ENCODE measurements around the gene OR2AG1. TPM values are rescaled to one million over a fixed set of nuclear protein-coding genes. Genes with fewer than 3 reads are reported as not detected.

Gene OR2AG1
- not detected for total RNA-seq

DNA sequence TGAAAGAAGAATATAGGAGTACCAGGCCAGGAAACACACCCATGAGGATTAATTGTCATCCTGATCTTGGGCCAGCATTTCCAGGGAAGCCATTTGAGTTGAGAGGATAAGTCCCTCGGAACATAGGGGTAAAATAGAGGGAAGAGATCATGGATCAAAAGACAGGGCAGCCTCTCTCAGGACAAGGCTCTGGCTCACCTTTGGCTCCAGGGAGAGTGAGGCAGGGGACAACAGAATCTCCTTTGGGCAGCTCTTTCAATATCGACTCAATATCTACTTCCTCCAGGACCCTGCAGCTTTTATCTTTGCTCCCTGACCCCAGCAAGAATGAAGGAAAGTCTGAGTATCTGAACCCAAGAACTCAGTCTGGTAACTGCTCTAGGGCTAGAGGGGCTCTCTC lies at the start of gene OR2AG1:
OR2AG1 (plus strand) TSS at position 301 of the 400 bp plus-strand sequence. CDS start 2,018 bp downstream, outside the sequence.
- Histone ChIP-seq H3K36me3 (replicated peaks in 1 of 2; ENCODE audit: insufficient read depth in 1 of 2, low read depth in 2 of 2) (no peaks in the 10 kb centered on the region), H3K4me1 (no peaks in the 10 kb centered on the region), H3K9me3 (no peaks in the 10 kb centered on the region), H3K27ac (no peak within 1 kb of the TSS), H3K27me3 (no peaks in the 10 kb centered on the region), H3K4me3 (no peak within 1 kb of the TSS)
- DNase-seq (no peak), ATAC-seq (no peak)
- TF ChIP-seq POLR2A (IDR thresholded peaks at IDR 0.05), result no peak
- TF ChIP-seq, protein P1, sequence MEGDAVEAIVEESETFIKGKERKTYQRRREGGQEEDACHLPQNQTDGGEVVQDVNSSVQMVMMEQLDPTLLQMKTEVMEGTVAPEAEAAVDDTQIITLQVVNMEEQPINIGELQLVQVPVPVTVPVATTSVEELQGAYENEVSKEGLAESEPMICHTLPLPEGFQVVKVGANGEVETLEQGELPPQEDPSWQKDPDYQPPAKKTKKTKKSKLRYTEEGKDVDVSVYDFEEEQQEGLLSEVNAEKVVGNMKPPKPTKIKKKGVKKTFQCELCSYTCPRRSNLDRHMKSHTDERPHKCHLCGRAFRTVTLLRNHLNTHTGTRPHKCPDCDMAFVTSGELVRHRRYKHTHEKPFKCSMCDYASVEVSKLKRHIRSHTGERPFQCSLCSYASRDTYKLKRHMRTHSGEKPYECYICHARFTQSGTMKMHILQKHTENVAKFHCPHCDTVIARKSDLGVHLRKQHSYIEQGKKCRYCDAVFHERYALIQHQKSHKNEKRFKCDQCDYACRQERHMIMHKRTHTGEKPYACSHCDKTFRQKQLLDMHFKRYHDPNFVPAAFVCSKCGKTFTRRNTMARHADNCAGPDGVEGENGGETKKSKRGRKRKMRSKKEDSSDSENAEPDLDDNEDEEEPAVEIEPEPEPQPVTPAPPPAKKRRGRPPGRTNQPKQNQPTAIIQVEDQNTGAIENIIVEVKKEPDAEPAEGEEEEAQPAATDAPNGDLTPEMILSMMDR (IDR thresholded peaks at IDR 0.05), result no peak
- intact Hi-C loops (cut with DNase I), result no loop called here
- WGBS, 2 donors, result 50 to 69% methylated on average over 2 of the region's 2 CpGs

DNA sequence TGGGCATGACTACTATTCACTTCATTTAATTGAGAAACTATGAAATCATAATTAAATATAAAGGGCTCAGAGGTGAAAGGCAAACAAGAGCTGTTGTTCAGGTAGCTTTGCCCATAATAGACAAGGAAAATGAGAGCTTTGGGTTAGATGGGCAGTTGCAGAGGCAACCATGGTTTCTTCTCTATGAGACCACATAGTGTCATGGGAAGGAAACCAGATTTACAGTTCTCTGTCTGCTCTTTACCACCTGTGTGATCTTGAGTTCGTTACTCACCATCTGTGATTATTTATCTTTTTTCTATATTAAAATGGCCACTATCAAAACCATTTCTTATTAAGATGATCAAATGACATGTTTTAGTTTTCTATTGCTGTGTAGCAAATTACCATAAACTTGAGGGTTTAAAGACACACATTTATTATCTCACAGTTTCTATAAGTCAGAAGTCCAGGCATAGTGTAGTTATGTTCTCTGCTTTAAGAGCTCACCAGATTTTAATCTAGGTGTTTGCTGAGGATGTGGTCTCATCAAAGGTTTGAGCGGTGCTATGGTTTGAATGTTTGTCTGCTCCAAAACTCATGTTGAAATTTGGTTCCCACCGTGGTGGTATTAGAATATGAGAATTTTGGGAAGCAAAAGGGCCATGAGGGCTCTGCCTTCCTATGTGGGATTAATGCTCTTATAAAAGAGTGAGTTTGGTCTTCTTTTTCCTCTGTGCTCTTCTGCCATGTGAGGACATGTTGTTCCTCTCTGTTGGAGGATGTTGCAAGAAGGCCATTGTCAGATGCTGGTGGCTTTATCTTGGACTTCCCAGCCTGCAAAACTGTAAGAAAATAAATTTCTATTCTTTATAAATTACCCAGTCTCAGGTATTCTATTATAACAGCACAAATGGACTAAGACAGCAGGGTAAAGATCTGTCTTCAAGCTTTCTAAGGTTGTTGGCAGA lies 49.2 kb upstream of the OR2AG1 start:
- intact Hi-C loops (cut with DNase I), result no loop called here
- H3K36me3 ChIP-seq (replicated peaks in 1 of 2; ENCODE audit: insufficient read depth in 1 of 2, low read depth in 2 of 2), result no peaks in the 10 kb centered on the region
- 49 to 62% methylated on average over 3 of the region's 3 CpGs for WGBS, 2 donors

GRCh38 chr11:6734616-6735015 lies 48.2 kb upstream of the OR2AG1 start:
- DNase-seq (no peak), ATAC-seq (no peak)
- Histone ChIP-seq H3K27ac (no peak overlapping the region), H3K4me1 (no peaks in the 10 kb centered on the region), H3K27me3 (no peaks in the 10 kb centered on the region), H3K4me3 (no peak overlapping the region), H3K36me3 (replicated peaks in 1 of 2; ENCODE audit: insufficient read depth in 1 of 2, low read depth in 2 of 2) (no peaks in the 10 kb centered on the region), H3K9me3 (no peaks in the 10 kb centered on the region)
- 52 to 76% methylated on average over 3 of the region's 3 CpGs for WGBS, 2 donors
- intact Hi-C loops (cut with DNase I), result no loop called here
- TF ChIP-seq, protein P1 (IDR thresholded peaks at IDR 0.05), result no peak
- no peak for TF ChIP-seq POLR2A (IDR thresholded peaks at IDR 0.05)

More for the DNA sequence above, 49.2 kb upstream of the OR2AG1 start:
- ATAC-seq (no peak), DNase-seq (no peak)
- Histone ChIP-seq H3K4me3 (no peak overlapping the region), H3K4me1 (no peaks in the 10 kb centered on the region), H3K27ac (no peak overlapping the region), H3K27me3 (no peaks in the 10 kb centered on the region), H3K9me3 (no peaks in the 10 kb centered on the region)
- TF ChIP-seq POLR2A (IDR thresholded peaks at IDR 0.05), result no peak
- TF ChIP-seq, protein P1 (IDR thresholded peaks at IDR 0.05), result no peak

DNA sequence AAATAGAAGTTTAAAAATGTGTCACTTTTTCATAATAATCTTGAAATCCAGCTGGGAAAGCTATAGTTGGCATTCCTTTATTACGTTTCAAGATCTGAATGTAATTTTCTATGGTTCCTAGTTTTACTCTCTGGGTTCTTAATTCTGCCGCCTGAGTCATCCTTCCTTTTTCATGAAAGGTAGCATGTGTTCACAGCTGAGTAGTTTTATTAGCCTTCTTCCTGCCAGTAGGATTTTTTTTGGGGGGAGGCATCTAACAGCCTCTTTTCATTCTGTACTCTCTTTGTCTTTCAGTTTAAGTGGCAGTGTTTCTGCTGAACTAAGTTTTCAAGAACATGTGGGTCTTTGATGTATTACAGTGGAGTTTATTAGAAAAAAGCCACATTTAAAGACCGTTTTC lies 47.5 kb upstream of the OR2AG1 start:
- no peak overlapping the region for H3K27ac ChIP-seq
- no peak overlapping the region for H3K4me3 ChIP-seq
- no peaks in the 10 kb centered on the region for H3K36me3 ChIP-seq (replicated peaks in 1 of 2; ENCODE audit: insufficient read depth in 1 of 2, low read depth in 2 of 2)
- TF ChIP-seq POLR2A (IDR thresholded peaks at IDR 0.05), result no peak
- TF ChIP-seq, protein P1 (IDR thresholded peaks at IDR 0.05), result no peak
- DNase-seq (no peak), ATAC-seq (no peak)
- intact Hi-C loops (cut with DNase I), result no loop called here
- H3K9me3 ChIP-seq, result no peaks in the 10 kb centered on the region
- WGBS, 2 donors, result 60 to 71% methylated on average over 3 of the region's 3 CpGs
- H3K4me1 ChIP-seq, result no peaks in the 10 kb centered on the region
- H3K27me3 ChIP-seq, result no peaks in the 10 kb centered on the region
